GM23338 (cell line): ENCODE results near the gene RAB43. TPM values are rescaled to one million over a fixed set of nuclear protein-coding genes. Genes with fewer than 3 reads are reported as not detected.

Source experiments
- ATAC-seq: fragments of 200-7000 bp; cut with Tn5 transposase; 3 replicates; pipeline ENCODE4 v1.9.1; 2020
- DNase-seq: peaks from one replicate; pipeline ENCODE4 v3.0.0-alpha.2; 2015; ENCODE audit warnings: low spot score
- H2AFZ ChIP-seq: fragments of 200-600 bp; sonication (generic); 2 replicates; pipeline ENCODE4 v1.8.0; 2016; ENCODE audit warnings: antibody characterized with exemption, mild to moderate bottlenecking, moderate library complexity
- H3F3A ChIP-seq: fragments of 200-600 bp; sonication (generic); replicated peaks from 2 replicates; pipeline ENCODE4 v1.8.0; 2017; ENCODE audit warnings: antibody characterized with exemption, mixed run types, low read depth
- H3K27ac ChIP-seq: fragments of 200-600 bp; sonication (generic); 2 replicates; pipeline ENCODE4 v1.6.1; 2016; ENCODE audit warnings: low read depth
- H3K27me3 ChIP-seq: fragments of 200-600 bp; sonication (generic); 2 replicates; pipeline ENCODE4 v1.8.0; 2016; ENCODE audit warnings: mild to moderate bottlenecking, mixed run types, moderate library complexity; ENCODE audit not compliant: insufficient read depth
- H3K36me3 ChIP-seq: fragments of 200-600 bp; sonication (generic); 2 replicates; pipeline ENCODE4 v1.8.0; 2016; ENCODE audit warnings: mild to moderate bottlenecking; ENCODE audit not compliant: insufficient read depth
- H3K4me1 ChIP-seq: fragments of 200-600 bp; sonication (generic); 2 replicates; pipeline ENCODE4 v1.8.0; 2016; ENCODE audit warnings: mild to moderate bottlenecking, moderate library complexity; ENCODE audit not compliant: insufficient read depth
- H3K4me2 ChIP-seq: fragments of 200-600 bp; sonication (generic); 2 replicates; pipeline ENCODE4 v1.7.1; 2017; ENCODE audit warnings: mixed run types
- H3K4me3 ChIP-seq: fragments of 200-600 bp; sonication (generic); 2 replicates; pipeline ENCODE4 v1.6.1; 2016; ENCODE audit warnings: mixed run types
- H3K79me2 ChIP-seq: fragments of 200-600 bp; sonication (generic); replicated peaks from 2 replicates; pipeline ENCODE4 v1.8.0; 2017; ENCODE audit warnings: mild to moderate bottlenecking; ENCODE audit not compliant: insufficient read depth
- H3K9me2 ChIP-seq: fragments of 200-600 bp; sonication (generic); 2 replicates; pipeline ENCODE4 v1.8.0; 2017; ENCODE audit not compliant: insufficient read depth
- H4K20me1 ChIP-seq: fragments of 200-600 bp; sonication (generic); replicated peaks from 2 replicates; pipeline ENCODE4 v1.8.0; 2017; ENCODE audit warnings: mild to moderate bottlenecking; ENCODE audit not compliant: insufficient read depth
- H3K27ac Mint-ChIP-seq: 2 replicates; pipeline ENCODE4 v1.8.0; 2020; ENCODE audit warnings: inconsistent platforms, mild to moderate bottlenecking, moderate library complexity, mixed read lengths
- H3K27me3 Mint-ChIP-seq: 3 replicates; pipeline ENCODE4 v1.8.0; 2022; ENCODE audit warnings: low read depth, mild to moderate bottlenecking, moderate library complexity, mixed read lengths, inconsistent platforms; ENCODE audit not compliant: insufficient read depth, poor library complexity
- H3K36me3 Mint-ChIP-seq: 3 replicates; pipeline ENCODE4 v1.8.0; 2021; ENCODE audit warnings: low read depth, mild to moderate bottlenecking, inconsistent platforms, moderate library complexity, mixed read lengths
- H3K4me1 Mint-ChIP-seq: 3 replicates; pipeline ENCODE4 v1.8.0; 2020; ENCODE audit warnings: mild to moderate bottlenecking, inconsistent platforms, mixed read lengths
- H3K4me3 Mint-ChIP-seq: 3 replicates; pipeline ENCODE4 v1.8.0; 2021; ENCODE audit warnings: moderate library complexity, mild to moderate bottlenecking, inconsistent platforms, mixed read lengths
- H3K9me3 Mint-ChIP-seq: 3 replicates; pipeline ENCODE4 v1.8.0; 2020; ENCODE audit warnings: moderate library complexity, mild to moderate bottlenecking, inconsistent platforms, mixed read lengths
- CREB1 ChIP-seq: fragments of 250-450 bp; sonication (Bioruptor Pico); IDR thresholded peaks from 2 replicates; pipeline ENCODE4 v1.5.0; 2020; ENCODE audit warnings: low read depth, mild to moderate bottlenecking, moderate library complexity
- CTCF ChIP-seq, 2 experiments: fragments of 200-600 bp in 1 of 2; sonication (generic) in 1 of 2; conservative IDR thresholded peaks; 2 replicates each; pipeline versions ENCODE4 v1.5.1 to v1.6.1; 2016 to 2017; ENCODE audit warnings: antibody characterized with exemption in 2 of 2, low read depth in 2 of 2, mild to moderate bottlenecking in 2 of 2, moderate library complexity in 1 of 2
- ETS1 ChIP-seq: IDR thresholded peaks from 2 replicates; pipeline ENCODE4 v1.6.1; 2016; ENCODE audit warnings: antibody characterized with exemption
- EZH2 ChIP-seq: fragments of 200-600 bp; sonication (generic); IDR thresholded peaks from one replicate; pipeline ENCODE4 v1.8.0; 2017; ENCODE audit warnings: antibody characterized with exemption, mild to moderate bottlenecking, low read depth; ENCODE audit not compliant: unreplicated experiment
- EZH2phosphoT487 ChIP-seq: fragments of 200-600 bp; sonication (generic); IDR thresholded peaks from one replicate; pipeline ENCODE4 v1.8.1; 2018; ENCODE audit warnings: antibody characterized with exemption; ENCODE audit not compliant: unreplicated experiment
- NANOG ChIP-seq: IDR thresholded peaks from 2 replicates; pipeline ENCODE4 v1.6.1; 2016; ENCODE audit warnings: antibody characterized with exemption, borderline replicate concordance
- POLR2AphosphoS5 ChIP-seq: IDR thresholded peaks from 2 replicates; pipeline ENCODE4 v1.6.1; 2016; ENCODE audit warnings: antibody characterized with exemption, low read depth
- STAT1 ChIP-seq: IDR thresholded peaks from one replicate; pipeline ENCODE4 v1.6.1; 2016; ENCODE audit warnings: antibody characterized with exemption; ENCODE audit not compliant: unreplicated experiment
- ZNF114 ChIP-seq: fragments of 250-450 bp; sonication (Bioruptor Pico); IDR thresholded peaks from 2 replicates; pipeline ENCODE4 v1.5.0; 2020; ENCODE audit warnings: mild to moderate bottlenecking, moderate library complexity
- ZNF331 ChIP-seq: fragments of 250-450 bp; sonication (Bioruptor Pico); IDR thresholded peaks from 2 replicates; pipeline ENCODE4 v1.5.0; 2020; ENCODE audit warnings: low read depth, mild to moderate bottlenecking, moderate library complexity
- polyA plus RNA-seq: library from polyadenylated mRNA; unstranded; fragments of >200 nt; fragmentation: Nextera tagmentation; extraction: Ambion mirVana; gene quantifications from 2 replicates; pipeline ENCODE4 v1.2.1, GENCODE V29; 2016
- total RNA-seq: library from RNA; depleted of rRNA; stranded (reverse); fragments of >200 nt; shearing (Covaris generic); gene quantifications from 2 replicates; pipeline ENCODE4 v1.2.3, GENCODE V29; 2014
- TF ChIP-seq, protein P1 (sequence below): IDR thresholded peaks from one replicate; pipeline ENCODE4 v1.6.1; 2018; ENCODE audit warnings: antibody characterized with exemption; ENCODE audit not compliant: unreplicated experiment

Gene RAB43
- total and polyA plus RNA-seq, 2 experiments from 2014 or later = 5.7 to 37.0 TPM

DNA sequence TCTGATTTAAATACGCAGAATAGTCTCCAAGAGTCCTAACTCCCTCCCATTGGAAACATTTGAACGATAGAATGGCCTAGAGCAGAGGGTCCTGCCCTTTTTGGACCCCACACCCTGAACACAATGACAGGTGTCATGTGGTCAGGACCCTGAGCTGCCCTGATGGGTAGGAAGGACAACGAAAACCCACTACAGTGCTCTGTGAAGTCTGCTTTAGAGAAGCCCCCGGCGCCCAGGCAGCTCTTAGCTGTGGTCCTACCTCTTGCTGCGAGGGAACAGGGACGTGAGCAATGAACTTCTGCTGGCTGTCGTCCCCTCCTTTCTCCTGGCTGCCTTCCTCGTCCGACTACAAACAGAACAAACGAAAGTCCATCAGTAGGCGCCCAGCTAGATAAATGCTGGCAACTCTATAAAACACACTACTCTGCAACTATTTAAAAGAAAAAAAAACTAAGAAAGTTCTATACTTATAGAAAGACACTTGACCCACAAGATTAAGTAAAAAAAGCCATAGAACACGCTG, 8.7 kb upstream of the RAB43 start:
- ATAC-seq (no peak), DNase-seq (no peak)
- peaks cover 37% of the 10 kb centered on the region for H3K36me3 Mint-ChIP-seq
- Histone ChIP-seq H3K4me1 (no peaks in the 10 kb centered on the region), H3K36me3 (0 out of 2 replicates have a peak, but pooled peaks cover 9% of the 10 kb centered on the region), H2AFZ (no peak overlapping the region), H3K27ac (no peak overlapping the region), H3K4me2 (no peak overlapping the region), H3K27me3 (no peaks in the 10 kb centered on the region), H4K20me1 (no peaks in the 10 kb centered on the region), H3K79me2 (no peaks in the 10 kb centered on the region), H3F3A (no peaks in the 10 kb centered on the region), H3K4me3 (no peak overlapping the region), H3K9me2 (no peaks in the 10 kb centered on the region)
- H3K9me3 Mint-ChIP-seq = no peaks in the 10 kb centered on the region
- H3K27ac Mint-ChIP-seq = no peak overlapping the region
- peaks cover 7% of the 10 kb centered on the region for H3K4me1 Mint-ChIP-seq
- TF ChIP-seq ZNF114 (CRISPR knock-in tag) (no peak), NANOG (no peak), ETS1 (no peak), EZH2phosphoT487 (no peak), POLR2AphosphoS5 (no peak), EZH2 (no peak)
- TF ChIP-seq, protein P1, sequence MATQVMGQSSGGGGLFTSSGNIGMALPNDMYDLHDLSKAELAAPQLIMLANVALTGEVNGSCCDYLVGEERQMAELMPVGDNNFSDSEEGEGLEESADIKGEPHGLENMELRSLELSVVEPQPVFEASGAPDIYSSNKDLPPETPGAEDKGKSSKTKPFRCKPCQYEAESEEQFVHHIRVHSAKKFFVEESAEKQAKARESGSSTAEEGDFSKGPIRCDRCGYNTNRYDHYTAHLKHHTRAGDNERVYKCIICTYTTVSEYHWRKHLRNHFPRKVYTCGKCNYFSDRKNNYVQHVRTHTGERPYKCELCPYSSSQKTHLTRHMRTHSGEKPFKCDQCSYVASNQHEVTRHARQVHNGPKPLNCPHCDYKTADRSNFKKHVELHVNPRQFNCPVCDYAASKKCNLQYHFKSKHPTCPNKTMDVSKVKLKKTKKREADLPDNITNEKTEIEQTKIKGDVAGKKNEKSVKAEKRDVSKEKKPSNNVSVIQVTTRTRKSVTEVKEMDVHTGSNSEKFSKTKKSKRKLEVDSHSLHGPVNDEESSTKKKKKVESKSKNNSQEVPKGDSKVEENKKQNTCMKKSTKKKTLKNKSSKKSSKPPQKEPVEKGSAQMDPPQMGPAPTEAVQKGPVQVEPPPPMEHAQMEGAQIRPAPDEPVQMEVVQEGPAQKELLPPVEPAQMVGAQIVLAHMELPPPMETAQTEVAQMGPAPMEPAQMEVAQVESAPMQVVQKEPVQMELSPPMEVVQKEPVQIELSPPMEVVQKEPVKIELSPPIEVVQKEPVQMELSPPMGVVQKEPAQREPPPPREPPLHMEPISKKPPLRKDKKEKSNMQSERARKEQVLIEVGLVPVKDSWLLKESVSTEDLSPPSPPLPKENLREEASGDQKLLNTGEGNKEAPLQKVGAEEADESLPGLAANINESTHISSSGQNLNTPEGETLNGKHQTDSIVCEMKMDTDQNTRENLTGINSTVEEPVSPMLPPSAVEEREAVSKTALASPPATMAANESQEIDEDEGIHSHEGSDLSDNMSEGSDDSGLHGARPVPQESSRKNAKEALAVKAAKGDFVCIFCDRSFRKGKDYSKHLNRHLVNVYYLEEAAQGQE = no peak
- no peak overlapping the region for H3K4me3 Mint-ChIP-seq
- peaks cover 10% of the 10 kb centered on the region for H3K27me3 Mint-ChIP-seq

- DNase-seq = no peak
- no peak overlapping the region for H3K27ac Mint-ChIP-seq
- H3K27ac ChIP-seq = no peak overlapping the region
- peaks cover 7% of the 10 kb centered on the region for H3K4me1 Mint-ChIP-seq
- H3K4me2 ChIP-seq = no peak overlapping the region
- 0 out of 2 replicates have a peak, but pooled peaks cover 7% of the 10 kb centered on the region for H3K36me3 ChIP-seq
- H2AFZ ChIP-seq = no peak overlapping the region
- no peaks in the 10 kb centered on the region for H3K9me2 ChIP-seq
- peaks cover 30% of the 10 kb centered on the region for H3K36me3 Mint-ChIP-seq
- no peaks in the 10 kb centered on the region for H4K20me1 ChIP-seq
- no peaks in the 10 kb centered on the region for H3F3A ChIP-seq
- H3K4me3 ChIP-seq = no peak overlapping the region
- H3K4me1 ChIP-seq = no peaks in the 10 kb centered on the region
- no peaks in the 10 kb centered on the region for H3K79me2 ChIP-seq
- H3K4me3 Mint-ChIP-seq = no peak overlapping the region
- ATAC-seq = no peak
- no peaks in the 10 kb centered on the region for H3K27me3 ChIP-seq
- peaks cover 12% of the 10 kb centered on the region for H3K27me3 Mint-ChIP-seq
- H3K9me3 Mint-ChIP-seq = no peaks in the 10 kb centered on the region
- no peak for TF ChIP-seq NANOG
- TF ChIP-seq, protein P1 = no peak
- TF ChIP-seq CREB1 = no peak
- TF ChIP-seq ZNF331 (CRISPR knock-in tag) = no peak
- no peak for TF ChIP-seq CTCF (conservative IDR thresholded peaks at IDR 0.05; ENCODE audit: low read depth in 2 of 2)
- no peak for TF ChIP-seq EZH2phosphoT487
- no peak for TF ChIP-seq POLR2AphosphoS5
- no peak for TF ChIP-seq ZNF114 (CRISPR knock-in tag)
- no peak for TF ChIP-seq STAT1
- TF ChIP-seq EZH2 = no peak
Observed at GRCh38 chr3:129128357-129129155, 7.0 kb upstream of the RAB43 start.
